Ureter (tissue), 1 donor: ENCODE results near the gene NSUN4. TPM values are rescaled to one million over a fixed set of nuclear protein-coding genes. Genes with fewer than 3 reads are reported as not detected.
"Not testable (repeated sequence)": the region's sequence is repeated elsewhere in the genome, so short reads cannot be mapped to it uniquely, and the experiment has no call there.

Experiments
- DNase-seq: peaks from one replicate; pipeline ENCODE4 v3.0.0-alpha.2; 2020; ENCODE audit warnings: low spot score
- total RNA-seq: library from RNA; stranded (reverse); gene quantifications from one replicate; pipeline ENCODE4 v1.2.4, GENCODE V29; 2023
- donor health status: DM: yes; HTN: yes; CAD: no.

The NSUN4 gene
- total RNA-seq, 1 donor from 2014 or later = 45.0 TPM

- DNase-seq = not testable (repeated sequence)
These were observed 25.2 kb downstream of the NSUN4 start for GRCh38 chr1:46365796-46366195.

GRCh38 chr1:46367072-46367471 is 26.5 kb downstream of the NSUN4 start:
- DNase-seq = no peak

GRCh38 chr1:46367701-46368100 is 27.1 kb downstream of the NSUN4 start:
- not testable (repeated sequence) for DNase-seq

- DNase-seq = no peak
These were observed 28.2 kb downstream of the NSUN4 start for GRCh38 chr1:46368791-46369190.

GRCh38 chr1:46369542-46370213 is 29.1 kb downstream of the NSUN4 start:
- DNase-seq = no peak

GRCh38 chr1:46370214-46370633 is 29.6 kb downstream of the NSUN4 start:
- no peak for DNase-seq

- no peak for DNase-seq
These were observed 31.8 kb downstream of the NSUN4 start for GRCh38 chr1:46372431-46372830.

GRCh38 chr1:46379996-46380395 is 39.4 kb downstream of the NSUN4 start:
- DNase-seq = no peak

- DNase-seq = no peak
These were observed 39.9 kb downstream of the NSUN4 start for GRCh38 chr1:46380508-46380907.

GRCh38 chr1:46393510-46393909 is 52.9 kb downstream of the NSUN4 start:
- DNase-seq = no peak

- peak; percentile 63 for DNase-seq
These were observed 53.7 kb downstream of the NSUN4 start, which contains the start of gene FAAH for GRCh38 chr1:46394108-46394871. FAAH (plus strand) TSS chr1:46394317; CDS start chr1:46394349, 32 bp downstream.

GRCh38 chr1:46394872-46395465 is 54.4 kb downstream of the NSUN4 start:
- no peak for DNase-seq

- DNase-seq = no peak
These were observed 56.1 kb downstream of the NSUN4 start for GRCh38 chr1:46396441-46397398.

GRCh38 chr1:46399307-46399706 is 58.7 kb downstream of the NSUN4 start:
- no peak for DNase-seq

GRCh38 chr1:46400421-46400820 is 59.8 kb downstream of the NSUN4 start:
- DNase-seq = no peak

GRCh38 chr1:46401154-46401913 is 60.7 kb downstream of the NSUN4 start:
- DNase-seq = no peak

- DNase-seq = peak; percentile 85
These were observed 61.5 kb downstream of the NSUN4 start for GRCh38 chr1:46401964-46402626.

GRCh38 chr1:46403916-46404315 is 63.3 kb downstream of the NSUN4 start:
- no peak for DNase-seq

GRCh38 chr1:46404482-46405196 is 64.0 kb downstream of the NSUN4 start:
- no peak for DNase-seq

GRCh38 chr1:46405197-46405555 is 64.6 kb downstream of the NSUN4 start:
- no peak for DNase-seq
